Thyroid gland (tissue), 4 donors: ENCODE results near the gene HDGFL3.

Experiments
- CTCF ChIP-seq, 6 experiments: fragments of 200-600 bp in 3 of 6; fragments of 450-650 bp in 3 of 6; sonication (generic) in 3 of 6; IDR thresholded peaks; one replicate each; pipeline ENCODE4 v1.5.1; 2016 to 2019; ENCODE audit warnings: antibody characterized with exemption in 6 of 6, mild to moderate bottlenecking in 2 of 6, inconsistent platforms in 1 of 6, moderate library complexity in 1 of 6
- POLR2A ChIP-seq, 2 donors: fragments of 450-650 bp; IDR thresholded peaks; one replicate each; pipeline ENCODE4 v1.6.1; 2017; ENCODE audit warnings: antibody characterized with exemption in 2 of 2, mild to moderate bottlenecking in 2 of 2, moderate library complexity in 1 of 2

DNA sequence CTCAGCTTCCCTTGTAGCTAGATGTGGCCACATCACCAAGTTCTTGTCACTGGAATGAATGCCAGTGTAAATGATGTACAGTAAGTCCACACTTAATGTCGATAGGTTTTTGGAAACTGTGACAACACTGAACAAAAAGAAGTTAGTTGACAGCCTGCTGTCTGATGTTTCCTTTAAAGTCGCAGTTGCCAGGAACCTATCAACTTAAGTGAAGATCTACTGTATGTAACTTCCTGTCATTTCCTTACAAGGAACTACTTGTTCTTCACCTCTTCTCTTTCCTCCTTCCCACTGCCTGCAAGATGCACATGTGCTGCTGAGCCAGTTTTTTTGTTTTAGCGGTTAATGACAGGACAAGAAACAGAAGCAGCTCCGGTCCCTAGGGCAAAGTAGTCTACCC lies 44.6 kb downstream of the HDGFL3 start:
- TF ChIP-seq CTCF (IDR thresholded peaks at IDR 0.05) (no peak), POLR2A (IDR thresholded peaks at IDR 0.05) (no peak)
